Muscle layer of colon (tissue), 2 donors: ENCODE data around the gene EVA1A.
"Not testable (repeated sequence)": the region's sequence is repeated elsewhere in the genome, so short reads cannot be mapped to it uniquely, and the experiment has no call there.

Source experiments
- H3K27ac ChIP-seq: one replicate; pipeline ENCODE4 v1.7.0; 2013; ENCODE audit warnings: low read depth, mild to moderate bottlenecking, low read length, moderate library complexity
- H3K27me3 ChIP-seq, 2 donors: one replicate each; pipeline ENCODE4 v1.7.0; 2013; ENCODE audit warnings: low read length in 2 of 2, mild to moderate bottlenecking in 2 of 2; ENCODE audit not compliant: insufficient read depth in 2 of 2, control insufficient read depth in 1 of 2
- H3K36me3 ChIP-seq: one replicate; pipeline ENCODE4 v1.7.0; 2013; ENCODE audit warnings: mild to moderate bottlenecking, low read length; ENCODE audit not compliant: insufficient read depth
- H3K4me1 ChIP-seq: one replicate; pipeline ENCODE4 v1.7.0; 2013; ENCODE audit warnings: mild to moderate bottlenecking, low read length; ENCODE audit not compliant: insufficient read depth
- H3K4me3 ChIP-seq, 2 donors: one replicate each; pipeline ENCODE4 v1.7.0; 2013; ENCODE audit warnings: low read length in 2 of 2, low read depth in 1 of 2, mild to moderate bottlenecking in 1 of 2, moderate library complexity in 1 of 2
- H3K9ac ChIP-seq: one replicate; pipeline ENCODE4 v1.7.0; 2013; ENCODE audit warnings: low read length
- H3K9me3 ChIP-seq: one replicate; pipeline ENCODE4 v1.7.0; 2013; ENCODE audit warnings: mild to moderate bottlenecking, low read length
- donor health status: abdominal sarcoma.
- donor health status: Adenocarcinoma of cecum.

Gene EVA1A

DNA sequence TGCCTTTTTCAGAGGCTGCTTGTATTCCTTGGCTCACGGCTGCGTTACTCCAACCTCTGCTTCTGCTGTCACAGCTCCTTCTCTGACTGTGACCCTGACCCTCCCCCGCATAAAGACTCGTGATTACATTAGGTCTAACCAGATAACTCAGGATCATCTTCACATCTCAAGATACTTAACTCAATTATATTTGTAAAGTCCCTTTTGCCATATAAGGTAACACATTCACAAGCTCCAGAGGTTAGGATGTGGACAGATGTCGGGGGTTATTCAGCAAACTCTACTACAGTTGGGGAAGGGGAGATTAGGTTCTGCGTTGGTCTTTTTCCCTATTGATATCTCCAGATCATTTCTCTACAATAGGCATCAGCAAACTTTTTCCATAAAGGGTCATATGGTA is 76.9 kb downstream of the EVA1A start:
- no peak overlapping the region for H3K9ac ChIP-seq
- H3K27me3 ChIP-seq: no peaks in the 10 kb centered on the region
- H3K4me3 ChIP-seq: no peak overlapping the region
- H3K36me3 ChIP-seq: no peaks in the 10 kb centered on the region
- H3K4me1 ChIP-seq: no peaks in the 10 kb centered on the region
- H3K9me3 ChIP-seq: no peaks in the 10 kb centered on the region
- no peak overlapping the region for H3K27ac ChIP-seq

DNA sequence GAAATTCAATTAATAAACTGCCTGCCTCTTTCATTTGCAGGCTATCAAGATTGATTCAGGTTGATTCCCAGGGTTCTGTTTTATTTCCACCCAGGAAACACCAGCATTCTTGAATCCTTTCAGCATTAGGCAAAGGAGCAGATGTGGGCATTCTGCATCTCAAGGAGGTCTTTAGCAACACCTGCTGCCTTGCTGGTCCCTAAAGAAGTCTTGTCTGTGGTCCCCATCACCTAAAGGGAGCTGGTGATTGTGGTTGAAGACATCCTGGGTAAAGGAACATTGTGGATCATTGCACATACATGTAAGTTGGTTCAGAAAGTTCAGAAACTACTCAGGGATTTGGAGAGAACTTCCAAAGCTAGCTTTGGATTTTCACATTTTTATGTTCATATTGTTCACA is 78.3 kb downstream of the EVA1A start:
- H3K9ac ChIP-seq: no peak overlapping the region
- no peak overlapping the region for H3K4me3 ChIP-seq
- H3K27me3 ChIP-seq: no peaks in the 10 kb centered on the region
- no peak overlapping the region for H3K27ac ChIP-seq
- no peaks in the 10 kb centered on the region for H3K4me1 ChIP-seq
- H3K36me3 ChIP-seq: no peaks in the 10 kb centered on the region
- H3K9me3 ChIP-seq: no peaks in the 10 kb centered on the region

DNA sequence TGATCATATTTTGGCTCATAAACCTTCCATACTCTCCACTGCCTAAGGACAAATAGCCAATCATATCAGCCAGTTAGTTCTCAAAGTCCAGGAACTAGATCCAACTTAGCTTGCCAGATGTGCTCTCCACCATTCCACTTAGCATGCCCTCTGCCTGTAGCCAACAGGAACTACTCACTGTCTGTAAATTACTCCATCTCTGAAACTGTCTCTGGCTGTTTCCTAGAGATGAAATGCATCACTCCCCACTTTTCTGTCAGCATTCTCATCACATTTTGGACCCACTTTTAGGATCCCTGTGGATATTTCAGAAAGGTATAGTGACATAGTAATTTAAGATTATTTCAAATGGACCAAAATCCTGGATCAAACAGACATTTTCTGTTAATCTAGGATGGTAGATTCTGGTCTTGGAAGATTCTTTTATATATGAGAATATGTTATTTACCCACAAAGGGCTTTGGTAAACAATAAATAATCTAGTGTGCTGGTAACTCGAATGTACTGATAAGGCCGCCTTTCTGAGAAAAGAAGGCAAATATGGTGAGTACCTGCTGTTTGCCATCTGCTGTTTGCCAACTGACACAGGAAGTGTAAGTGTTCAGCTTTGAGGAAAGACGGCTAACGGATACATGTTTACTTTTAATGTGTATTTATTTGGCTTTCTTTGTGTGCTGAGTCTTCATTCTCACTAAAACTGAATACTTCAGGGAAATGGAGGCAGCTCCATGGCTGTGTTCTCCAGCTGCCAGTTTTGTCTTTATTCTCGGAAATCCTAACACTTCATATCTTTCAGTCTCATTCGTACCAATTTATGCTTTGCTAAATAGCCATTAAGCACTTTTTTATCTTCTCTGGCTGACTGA is 79.5 kb downstream of the EVA1A start:
- Histone ChIP-seq H3K9me3 (no peaks in the 10 kb centered on the region), H3K27me3 (no peaks in the 10 kb centered on the region), H3K9ac (no peak overlapping the region), H3K4me3 (no peak overlapping the region), H3K27ac (no peak overlapping the region), H3K36me3 (no peaks in the 10 kb centered on the region), H3K4me1 (no peaks in the 10 kb centered on the region)

DNA sequence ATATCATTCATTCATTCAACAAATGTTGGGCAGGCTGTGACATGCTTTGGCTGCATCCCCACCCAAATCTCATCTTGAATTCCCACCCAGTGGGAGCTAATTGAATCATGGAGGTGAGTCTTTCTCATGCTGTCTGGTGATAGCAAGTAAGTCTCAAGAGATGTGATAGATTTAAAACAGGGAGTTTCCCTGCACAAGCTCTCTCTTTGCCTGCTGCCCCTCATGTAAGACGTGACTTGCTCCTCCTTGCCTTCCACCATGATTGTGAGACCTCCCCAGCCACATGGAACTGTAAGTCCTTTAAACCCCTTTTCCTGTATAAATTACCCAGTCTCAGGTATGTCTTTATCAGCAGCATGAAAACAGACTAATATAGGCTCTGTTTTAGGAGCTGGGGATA is 83.0 kb downstream of the EVA1A start:
- H3K9ac ChIP-seq, H3K4me3 ChIP-seq, H3K36me3 ChIP-seq, H3K9me3 ChIP-seq, H3K4me1 ChIP-seq, H3K27ac ChIP-seq, H3K27me3 ChIP-seq: not testable (repeated sequence)

DNA sequence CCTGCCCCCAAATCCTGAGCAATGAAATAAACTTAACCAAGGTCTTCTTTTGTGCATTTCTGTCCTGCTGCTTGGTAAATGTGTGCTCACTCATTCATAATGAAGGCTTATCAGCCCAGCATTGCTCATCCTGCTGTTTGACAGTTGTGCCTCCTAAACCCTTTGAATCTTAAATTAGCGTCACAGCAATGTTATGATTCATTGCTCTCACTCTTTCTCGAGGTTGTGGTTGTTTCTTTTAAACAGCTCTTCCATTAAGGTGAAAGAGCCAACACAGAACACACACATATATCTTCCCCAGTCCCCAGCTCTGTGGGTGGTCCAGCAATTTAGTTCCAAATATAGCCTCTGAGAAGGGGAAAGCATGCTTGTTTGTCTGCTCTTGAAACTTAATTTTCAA is 84.0 kb downstream of the EVA1A start:
- Histone ChIP-seq H3K4me1 (no peaks in the 10 kb centered on the region), H3K9ac (no peak overlapping the region), H3K27me3 (no peaks in the 10 kb centered on the region), H3K9me3 (no peaks in the 10 kb centered on the region), H3K36me3 (no peaks in the 10 kb centered on the region), H3K4me3 (no peak overlapping the region), H3K27ac (no peak overlapping the region)

DNA sequence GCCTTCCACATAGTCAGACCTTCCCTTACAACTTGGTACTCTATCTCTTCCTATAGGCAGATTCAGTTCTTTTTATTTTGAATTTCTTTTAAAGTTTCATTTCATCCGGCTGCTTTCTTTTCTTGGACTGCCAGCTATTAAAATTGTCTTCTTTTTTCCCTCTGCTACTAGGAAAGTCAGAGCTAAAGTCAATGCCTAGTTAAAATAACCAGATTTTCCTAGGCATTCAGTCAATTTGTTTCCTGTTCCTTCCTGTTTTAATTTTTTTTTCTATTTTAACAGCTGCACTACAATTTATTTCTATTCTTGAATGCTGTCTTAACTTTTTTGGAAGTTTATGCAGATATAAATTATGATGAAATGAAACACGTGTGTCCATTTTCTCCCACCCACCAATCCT is 84.8 kb downstream of the EVA1A start:
- Histone ChIP-seq H3K27ac (no peak overlapping the region), H3K9me3 (no peaks in the 10 kb centered on the region), H3K4me3 (no peak overlapping the region), H3K4me1 (no peaks in the 10 kb centered on the region), H3K9ac (no peak overlapping the region), H3K36me3 (no peaks in the 10 kb centered on the region), H3K27me3 (no peaks in the 10 kb centered on the region)

DNA sequence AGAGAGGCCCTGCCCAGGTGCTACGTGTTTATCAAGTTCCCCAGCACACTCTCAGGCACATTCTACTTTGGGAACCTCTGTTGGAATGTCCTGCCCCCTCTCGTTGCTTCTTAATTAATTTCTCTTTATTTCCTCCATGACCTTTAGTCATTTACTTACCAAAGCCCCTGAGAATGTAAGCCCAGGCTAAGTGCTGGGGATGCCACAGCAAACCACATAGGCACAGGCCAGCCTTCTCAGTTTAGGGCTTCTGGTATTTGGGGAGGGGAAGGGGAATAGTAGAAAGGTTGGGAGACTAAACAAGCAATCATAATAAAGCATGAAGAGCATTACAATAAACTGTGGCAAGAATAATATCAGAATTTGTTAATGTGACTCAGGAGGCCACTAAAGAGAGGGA is 85.7 kb downstream of the EVA1A start:
- H3K9ac ChIP-seq: no peak overlapping the region
- H3K36me3 ChIP-seq: no peaks in the 10 kb centered on the region
- H3K27me3 ChIP-seq: no peaks in the 10 kb centered on the region
- H3K9me3 ChIP-seq: no peaks in the 10 kb centered on the region
- no peak overlapping the region for H3K4me3 ChIP-seq
- H3K4me1 ChIP-seq: no peaks in the 10 kb centered on the region
- H3K27ac ChIP-seq: no peak overlapping the region

DNA sequence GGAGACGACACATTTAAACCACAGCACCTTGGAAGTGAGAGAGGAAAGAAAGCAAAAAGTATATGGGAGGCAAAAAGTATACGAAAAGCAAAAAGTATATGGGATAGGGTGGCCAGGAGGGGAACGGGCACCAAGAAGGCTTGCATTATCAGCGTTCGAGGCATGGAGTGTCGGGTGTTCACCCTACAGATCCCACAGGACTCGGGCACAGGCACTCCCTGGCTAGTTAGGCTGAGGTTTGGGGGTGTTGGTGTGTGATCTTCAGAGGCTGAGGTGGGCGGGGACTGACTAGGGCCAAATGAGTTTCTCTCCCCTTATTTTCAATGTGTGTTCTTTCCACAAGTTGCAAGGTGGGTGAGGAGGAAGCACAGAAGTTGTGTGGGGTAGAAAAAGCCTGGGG is 86.6 kb downstream of the EVA1A start:
- Histone ChIP-seq H3K36me3 (no peaks in the 10 kb centered on the region), H3K9me3 (no peaks in the 10 kb centered on the region), H3K4me1 (no peaks in the 10 kb centered on the region), H3K4me3 (no peak overlapping the region), H3K27ac (no peak overlapping the region), H3K27me3 (no peaks in the 10 kb centered on the region), H3K9ac (no peak overlapping the region)

DNA sequence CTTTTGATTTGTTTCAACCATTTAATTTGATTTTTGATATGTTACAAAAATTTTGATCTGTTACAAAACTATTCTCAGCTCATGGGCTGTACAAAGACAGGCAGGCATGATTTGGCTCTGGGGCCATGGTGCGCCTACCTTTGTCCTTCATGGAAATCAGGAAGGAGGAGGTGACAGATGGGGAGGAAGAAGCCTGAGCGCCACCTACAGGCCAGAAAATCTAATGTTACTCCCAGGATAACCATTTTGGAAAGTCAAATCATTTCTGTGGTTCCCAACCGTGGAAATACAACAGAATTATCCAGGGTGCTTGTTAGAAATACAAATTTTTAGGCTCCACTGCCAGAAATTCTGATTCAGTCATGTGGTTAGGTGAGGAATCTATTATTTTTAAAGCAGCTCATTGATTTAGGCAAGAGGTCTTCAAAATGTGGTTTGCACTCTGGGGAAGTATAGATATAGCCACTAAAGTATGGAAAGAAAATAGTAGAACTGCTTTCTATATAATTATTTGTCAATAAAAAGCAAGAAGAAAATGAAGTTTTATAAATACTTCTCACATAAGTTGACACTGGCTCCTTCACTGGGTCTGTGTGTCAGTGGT is 93.9 kb downstream of the EVA1A start:
- no peaks in the 10 kb centered on the region for H3K27me3 ChIP-seq
- no peaks in the 10 kb centered on the region for H3K9me3 ChIP-seq
- H3K4me1 ChIP-seq: no peaks in the 10 kb centered on the region
- no peak overlapping the region for H3K4me3 ChIP-seq
- H3K27ac ChIP-seq: no peak overlapping the region
- no peaks in the 10 kb centered on the region for H3K36me3 ChIP-seq
- no peak overlapping the region for H3K9ac ChIP-seq

DNA sequence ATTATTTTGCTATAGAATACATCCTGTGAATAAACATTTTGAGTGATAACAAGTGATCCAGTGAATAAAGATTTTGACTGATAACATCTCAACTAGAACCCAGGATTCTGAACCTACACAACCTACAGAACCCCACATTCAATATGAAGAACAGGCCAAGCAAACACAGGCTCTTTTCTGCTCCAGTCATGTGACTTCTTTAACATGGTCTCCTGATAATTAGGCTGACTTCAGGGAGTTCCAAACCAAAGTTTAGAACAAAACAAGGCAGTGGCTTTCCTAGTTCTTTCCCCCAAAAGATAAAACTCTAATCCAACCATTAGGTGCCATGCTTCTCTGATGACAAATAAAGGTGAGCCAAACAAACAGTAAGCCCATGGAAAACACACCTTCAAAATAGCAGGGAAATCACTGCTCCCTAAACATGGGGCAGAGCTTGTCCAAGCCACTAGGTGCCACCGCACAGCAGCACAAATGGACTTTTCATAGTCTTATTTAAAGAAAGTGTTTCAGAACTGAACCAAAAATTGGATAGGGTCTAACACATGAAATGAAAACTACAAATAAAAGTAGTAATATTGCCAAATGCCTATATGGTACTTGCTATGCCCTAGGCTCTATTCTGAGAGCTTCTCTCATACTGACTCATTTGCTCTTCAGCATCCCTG is 95.3 kb downstream of the EVA1A start:
- Histone ChIP-seq H3K27ac (no peak overlapping the region), H3K36me3 (no peaks in the 10 kb centered on the region), H3K27me3 (no peaks in the 10 kb centered on the region), H3K4me1 (no peaks in the 10 kb centered on the region), H3K9me3 (no peaks in the 10 kb centered on the region), H3K9ac (no peak overlapping the region), H3K4me3 (no peak overlapping the region)

DNA sequence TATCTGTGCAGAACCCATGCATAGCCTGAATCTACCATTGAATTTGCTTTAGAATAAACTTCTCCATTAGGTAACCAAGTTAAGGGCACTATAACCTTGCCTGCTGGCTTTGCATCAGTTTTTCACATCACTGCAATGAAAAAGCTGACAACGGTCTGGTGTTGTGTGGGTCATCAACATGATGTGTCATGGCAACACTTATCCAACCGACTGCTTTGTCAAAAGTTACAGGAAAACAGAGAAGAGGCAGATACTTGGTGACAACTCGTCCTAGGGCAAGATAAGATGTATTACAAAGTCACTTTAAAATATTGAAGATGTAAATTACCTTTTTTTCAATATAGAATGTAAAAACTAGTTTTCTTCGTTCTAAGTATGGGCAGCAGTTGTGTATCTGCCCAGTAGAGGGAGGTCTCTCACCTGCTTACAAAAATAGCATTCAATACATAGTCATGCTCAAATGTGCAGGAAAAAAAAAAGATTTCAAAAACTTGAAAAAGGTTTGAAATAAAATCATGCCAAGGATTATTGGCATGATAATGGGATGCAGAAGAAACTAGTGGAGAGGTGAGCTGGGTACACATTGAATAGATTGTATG is 96.3 kb downstream of the EVA1A start:
- H3K9me3 ChIP-seq: no peaks in the 10 kb centered on the region
- no peaks in the 10 kb centered on the region for H3K4me1 ChIP-seq
- H3K4me3 ChIP-seq: no peak overlapping the region
- H3K9ac ChIP-seq: no peak overlapping the region
- no peaks in the 10 kb centered on the region for H3K27me3 ChIP-seq
- no peaks in the 10 kb centered on the region for H3K36me3 ChIP-seq
- no peak overlapping the region for H3K27ac ChIP-seq
